Measurements from ENCODE around the gene METTL25B.
A peak's percentile ranks its signal among the peaks of the same experiment; 100 is the strongest.

METTL25B gene

DNA sequence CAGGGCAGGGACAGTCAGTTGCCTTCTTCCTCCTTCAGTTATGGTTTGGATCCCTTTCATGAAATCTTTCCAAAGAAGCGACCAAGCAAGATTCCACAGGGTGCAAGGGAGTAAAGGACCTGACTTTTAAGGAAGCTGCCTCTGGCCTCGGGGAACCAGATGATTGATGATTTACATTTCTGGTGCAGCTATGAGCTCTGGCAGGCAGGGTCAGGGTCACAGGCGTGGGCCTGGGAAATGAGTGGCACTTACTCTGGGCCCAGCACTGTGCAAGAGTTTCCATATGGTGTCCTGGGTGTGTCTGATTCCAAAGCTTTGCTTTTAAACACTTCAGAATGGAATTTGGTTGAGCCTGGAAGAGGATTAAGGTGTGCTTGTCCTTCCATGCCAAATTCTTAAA lies 15.6 kb upstream of the METTL25B start:
- Histone ChIP-seq H3K9ac (ENCODE audit: low read length) (no peak overlapping the region), H3K23ac (ENCODE audit: low read length) (no peak overlapping the region), H2BK120ac (ENCODE audit: low read depth, low read length) (no peak overlapping the region), H2BK15ac (replicated peaks; ENCODE audit: low read depth) (no peak overlapping the region), H2BK5ac (ENCODE audit: low read length) (no peak overlapping the region), H3K4me2 (ENCODE audit: low read length) (no peak overlapping the region), H3K56ac (ENCODE audit: low read length) (no peak overlapping the region), H4K5ac (ENCODE audit: low read length) (no peak overlapping the region), H3K4me1 (ENCODE audit: control insufficient read depth, low read depth, low read length) (peaks cover 24% of the 10 kb centered on the region), H4K8ac (ENCODE audit: low read depth, low read length) (no peak overlapping the region), H3K27me3 (ENCODE audit: insufficient read depth, low read length, poor library complexity) (no peaks in the 10 kb centered on the region), H3K18ac (ENCODE audit: low read length) (no peak overlapping the region), H3K4ac (ENCODE audit: low read depth, low read length) (no peak overlapping the region), H3K4me3 (ENCODE audit: low read length) (no peak overlapping the region), H2AK5ac (ENCODE audit: low read length) (no peak overlapping the region), H3K79me1 (ENCODE audit: low read length) (no peaks in the 10 kb centered on the region), H3K27ac (ENCODE audit: low read depth, low read length) (no peak overlapping the region), H3K36me3 (ENCODE audit: control insufficient read depth, insufficient read depth, low read length) (no peaks in the 10 kb centered on the region), H3K79me2 (ENCODE audit: control insufficient read depth, insufficient read depth, low read length) (no peaks in the 10 kb centered on the region)
- no CpG with 5 or more reads among the region's 3 CpGs for WGBS (ENCODE audit: extremely low coverage, insufficient coverage, low lambda C conversion rate)
- DNase-seq = no peak

DNA sequence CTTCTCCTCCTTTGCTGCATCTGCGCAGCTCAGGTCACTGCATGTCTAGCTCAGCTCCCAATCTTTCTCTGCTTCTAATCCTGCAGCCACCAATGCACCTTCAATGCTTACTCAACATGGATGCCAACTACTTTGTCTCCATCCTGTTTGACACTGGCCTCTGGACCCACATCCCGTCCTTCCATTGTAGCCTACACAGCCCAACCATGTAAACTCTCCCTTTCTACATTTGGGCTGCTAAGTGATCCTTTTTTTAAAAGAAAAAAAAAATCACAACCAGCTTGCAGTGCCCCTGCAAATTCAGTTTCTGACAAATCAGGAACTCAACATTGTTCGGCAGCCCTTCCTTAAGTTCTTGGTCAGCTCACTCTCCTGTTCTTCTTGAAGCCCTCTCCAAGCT lies 13.4 kb upstream of the METTL25B start:
- H2BK120ac ChIP-seq (ENCODE audit: low read depth, low read length) = no peak overlapping the region
- no peak overlapping the region for H4K5ac ChIP-seq (ENCODE audit: low read length)
- no peak overlapping the region for H3K9ac ChIP-seq (ENCODE audit: low read length)
- H3K36me3 ChIP-seq (ENCODE audit: control insufficient read depth, insufficient read depth, low read length) = no peaks in the 10 kb centered on the region
- H3K79me2 ChIP-seq (ENCODE audit: control insufficient read depth, insufficient read depth, low read length) = no peaks in the 10 kb centered on the region
- H3K27ac ChIP-seq (ENCODE audit: low read depth, low read length) = no peak overlapping the region
- no peaks in the 10 kb centered on the region for H3K79me1 ChIP-seq (ENCODE audit: low read length)
- no peak overlapping the region for H4K8ac ChIP-seq (ENCODE audit: low read depth, low read length)
- WGBS (ENCODE audit: extremely low coverage, insufficient coverage, low lambda C conversion rate) = no CpG with 5 or more reads among the region's 3 CpGs
- no peak overlapping the region for H2AK5ac ChIP-seq (ENCODE audit: low read length)
- H3K4me3 ChIP-seq (ENCODE audit: low read length) = no peak overlapping the region
- H3K4me2 ChIP-seq (ENCODE audit: low read length) = no peak overlapping the region
- no peak overlapping the region for H3K23ac ChIP-seq (ENCODE audit: low read length)
- H3K56ac ChIP-seq (ENCODE audit: low read length) = no peak overlapping the region
- no peak overlapping the region for H2BK15ac ChIP-seq (replicated peaks; ENCODE audit: low read depth)
- no peaks in the 10 kb centered on the region for H3K27me3 ChIP-seq (ENCODE audit: insufficient read depth, low read length, poor library complexity)
- DNase-seq = no peak
- no peak overlapping the region for H3K18ac ChIP-seq (ENCODE audit: low read length)
- H3K4ac ChIP-seq (ENCODE audit: low read depth, low read length) = no peak overlapping the region
- H3K4me1 ChIP-seq (ENCODE audit: control insufficient read depth, low read depth, low read length) = peaks cover 6% of the 10 kb centered on the region
- no peak overlapping the region for H2BK5ac ChIP-seq (ENCODE audit: low read length)

DNA sequence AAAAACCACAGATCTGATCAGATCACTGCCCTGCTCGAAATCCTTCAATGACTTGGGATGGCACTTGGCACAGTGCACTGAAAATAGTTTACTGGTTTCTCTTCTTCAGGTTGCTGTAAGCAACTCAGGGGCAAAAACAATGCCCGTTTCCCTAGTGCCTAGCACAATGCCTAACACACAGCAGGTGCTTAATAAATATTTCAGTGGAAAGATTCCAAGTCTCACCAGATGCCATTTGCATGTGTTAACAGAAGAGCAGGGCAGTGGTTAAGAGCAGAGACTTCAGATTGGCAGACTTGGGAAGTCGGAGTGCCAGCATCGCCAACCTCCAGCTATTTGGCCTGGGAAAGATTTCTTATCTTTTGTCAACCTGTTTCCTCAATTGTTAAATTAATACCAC lies 10.9 kb upstream of the METTL25B start:
- Histone ChIP-seq H4K5ac (ENCODE audit: low read length) (no peak overlapping the region), H3K79me1 (ENCODE audit: low read length) (no peaks in the 10 kb centered on the region), H2BK15ac (replicated peaks; ENCODE audit: low read depth) (no peak overlapping the region), H3K27me3 (ENCODE audit: insufficient read depth, low read length, poor library complexity) (no peaks in the 10 kb centered on the region), H3K4ac (ENCODE audit: low read depth, low read length) (no peak overlapping the region), H3K79me2 (ENCODE audit: control insufficient read depth, insufficient read depth, low read length) (no peaks in the 10 kb centered on the region), H3K56ac (ENCODE audit: low read length) (no peak overlapping the region), H3K9ac (ENCODE audit: low read length) (no peak overlapping the region), H3K27ac (ENCODE audit: low read depth, low read length) (no peak overlapping the region), H3K18ac (ENCODE audit: low read length) (no peak overlapping the region), H3K4me3 (ENCODE audit: low read length) (no peak overlapping the region), H4K8ac (ENCODE audit: low read depth, low read length) (no peak overlapping the region), H2BK120ac (ENCODE audit: low read depth, low read length) (no peak overlapping the region), H3K4me1 (ENCODE audit: control insufficient read depth, low read depth, low read length) (no peaks in the 10 kb centered on the region), H3K4me2 (ENCODE audit: low read length) (no peak overlapping the region), H2AK5ac (ENCODE audit: low read length) (no peak overlapping the region), H3K23ac (ENCODE audit: low read length) (no peak overlapping the region), H2BK5ac (ENCODE audit: low read length) (no peak overlapping the region), H3K36me3 (ENCODE audit: control insufficient read depth, insufficient read depth, low read length) (peaks cover 1% of the 10 kb centered on the region)
- no CpG with 5 or more reads among the region's 4 CpGs for WGBS (ENCODE audit: extremely low coverage, insufficient coverage, low lambda C conversion rate)
- DNase-seq = no peak

DNA sequence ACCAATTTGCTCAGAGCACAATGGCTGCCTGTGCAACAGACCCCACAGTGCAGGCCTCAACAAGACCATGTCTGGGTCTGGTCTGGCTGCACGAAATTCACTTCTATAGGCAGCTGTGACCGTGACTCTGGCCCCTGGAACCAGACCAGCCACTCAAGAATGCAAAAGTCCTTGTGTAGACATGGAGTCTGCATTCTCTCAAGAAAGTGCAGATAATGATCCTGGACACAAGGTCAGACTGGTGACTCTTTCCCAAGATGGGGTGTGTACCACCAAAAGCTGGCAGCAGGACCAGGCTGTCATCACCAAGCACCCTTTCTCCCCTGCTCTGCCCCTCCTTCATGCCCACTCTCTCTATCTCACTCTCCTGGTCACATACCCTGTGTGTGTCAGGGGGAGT lies 7.1 kb upstream of the METTL25B start:
- H3K9ac ChIP-seq (ENCODE audit: low read length) = no peak overlapping the region
- no peaks in the 10 kb centered on the region for H3K27me3 ChIP-seq (ENCODE audit: insufficient read depth, low read length, poor library complexity)
- no peak overlapping the region for H2BK120ac ChIP-seq (ENCODE audit: low read depth, low read length)
- H3K23ac ChIP-seq (ENCODE audit: low read length) = no peak overlapping the region
- peaks cover 7% of the 10 kb centered on the region for H3K4me1 ChIP-seq (ENCODE audit: control insufficient read depth, low read depth, low read length)
- H3K36me3 ChIP-seq (ENCODE audit: control insufficient read depth, insufficient read depth, low read length) = peaks cover 6% of the 10 kb centered on the region
- no peak overlapping the region for H3K27ac ChIP-seq (ENCODE audit: low read depth, low read length)
- H3K79me1 ChIP-seq (ENCODE audit: low read length) = peaks cover 23% of the 10 kb centered on the region
- no peak overlapping the region for H3K4me2 ChIP-seq (ENCODE audit: low read length)
- no peak overlapping the region for H3K4me3 ChIP-seq (ENCODE audit: low read length)
- no peak overlapping the region for H3K56ac ChIP-seq (ENCODE audit: low read length)
- no peak for DNase-seq
- H3K4ac ChIP-seq (ENCODE audit: low read depth, low read length) = no peak overlapping the region
- H3K79me2 ChIP-seq (ENCODE audit: control insufficient read depth, insufficient read depth, low read length) = peaks cover 30% of the 10 kb centered on the region
- WGBS (ENCODE audit: extremely low coverage, insufficient coverage, low lambda C conversion rate) = no CpG with 5 or more reads among the region's 2 CpGs
- no peak overlapping the region for H2AK5ac ChIP-seq (ENCODE audit: low read length)
- H2BK15ac ChIP-seq (replicated peaks; ENCODE audit: low read depth) = no peak overlapping the region
- no peak overlapping the region for H2BK5ac ChIP-seq (ENCODE audit: low read length)
- H4K8ac ChIP-seq (ENCODE audit: low read depth, low read length) = no peak overlapping the region
- no peak overlapping the region for H3K18ac ChIP-seq (ENCODE audit: low read length)
- H4K5ac ChIP-seq (ENCODE audit: low read length) = no peak overlapping the region

DNA sequence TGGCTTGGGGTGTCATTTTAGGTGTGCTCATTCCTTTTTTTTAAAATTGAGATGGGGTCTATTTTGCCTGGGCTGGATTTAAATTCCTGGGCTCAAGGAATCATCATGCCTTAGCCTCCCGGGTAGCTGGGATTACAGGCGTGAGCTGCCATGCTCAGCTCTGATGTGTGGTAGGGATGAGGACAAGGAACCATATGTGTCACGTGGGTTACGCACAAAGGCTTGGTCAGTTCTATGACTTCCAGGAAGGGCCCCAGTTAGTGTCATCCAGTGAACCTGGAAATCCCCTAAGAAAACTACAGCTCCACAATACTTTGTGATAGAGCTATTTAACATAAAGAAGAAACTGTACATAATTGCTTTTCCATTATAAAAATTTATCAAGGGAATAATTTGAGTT lies 6.7 kb upstream of the METTL25B start:
- Histone ChIP-seq H3K4me3 (ENCODE audit: low read length) (no peak overlapping the region), H3K4ac (ENCODE audit: low read depth, low read length) (no peak overlapping the region), H4K8ac (ENCODE audit: low read depth, low read length) (no peak overlapping the region), H2BK5ac (ENCODE audit: low read length) (no peak overlapping the region), H3K27me3 (ENCODE audit: insufficient read depth, low read length, poor library complexity) (no peaks in the 10 kb centered on the region), H3K4me2 (ENCODE audit: low read length) (no peak overlapping the region), H3K23ac (ENCODE audit: low read length) (no peak overlapping the region), H3K9ac (ENCODE audit: low read length) (no peak overlapping the region), H3K27ac (ENCODE audit: low read depth, low read length) (no peak overlapping the region), H3K18ac (ENCODE audit: low read length) (no peak overlapping the region), H2BK15ac (replicated peaks; ENCODE audit: low read depth) (no peak overlapping the region), H2BK120ac (ENCODE audit: low read depth, low read length) (no peak overlapping the region), H2AK5ac (ENCODE audit: low read length) (no peak overlapping the region), H3K56ac (ENCODE audit: low read length) (no peak overlapping the region), H3K79me2 (ENCODE audit: control insufficient read depth, insufficient read depth, low read length) (peaks cover 34% of the 10 kb centered on the region), H3K4me1 (ENCODE audit: control insufficient read depth, low read depth, low read length) (peaks cover 8% of the 10 kb centered on the region), H4K5ac (ENCODE audit: low read length) (no peak overlapping the region), H3K79me1 (ENCODE audit: low read length) (peaks cover 24% of the 10 kb centered on the region), H3K36me3 (ENCODE audit: control insufficient read depth, insufficient read depth, low read length) (peaks cover 6% of the 10 kb centered on the region)
- no CpG with 5 or more reads among the region's 4 CpGs for WGBS (ENCODE audit: extremely low coverage, insufficient coverage, low lambda C conversion rate)
- DNase-seq = no peak

DNA sequence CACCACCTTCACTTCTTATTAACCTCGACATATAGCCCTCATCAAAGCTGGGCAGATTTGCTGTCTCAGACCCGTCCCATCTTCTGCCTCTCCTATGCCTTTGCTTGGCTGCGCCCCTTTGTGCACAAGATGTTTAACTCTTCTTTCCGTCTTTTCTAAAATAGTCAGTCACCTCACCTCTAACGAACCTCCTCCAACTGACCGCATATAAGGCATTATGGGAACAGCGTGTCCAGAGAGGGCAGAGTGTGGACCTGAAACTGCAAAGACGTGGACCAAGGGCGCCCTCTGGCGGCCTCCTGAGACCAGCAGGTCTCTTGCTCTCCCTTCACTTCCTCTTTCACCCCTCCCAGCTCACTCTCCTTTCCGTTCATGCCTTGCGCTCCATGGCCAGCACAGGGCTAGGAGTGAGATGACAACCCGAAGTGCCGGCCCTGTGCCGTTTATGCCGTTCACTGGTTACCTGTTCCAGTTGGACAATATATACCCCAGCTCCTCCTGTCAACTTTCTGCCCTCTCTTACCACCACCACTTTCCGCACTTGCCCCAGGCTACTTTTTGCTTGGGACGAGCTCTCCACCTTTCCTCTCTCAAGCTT lies 2.5 kb upstream of the METTL25B start:
- no CpG with 5 or more reads among the region's 18 CpGs for WGBS (ENCODE audit: extremely low coverage, insufficient coverage, low lambda C conversion rate)
- peaks cover 6% of the 10 kb centered on the region for H3K36me3 ChIP-seq (ENCODE audit: control insufficient read depth, insufficient read depth, low read length)

More for the DNA sequence above, 2.5 kb upstream of the METTL25B start:
- Histone ChIP-seq H3K18ac (ENCODE audit: low read length) (no peak overlapping the region), H3K4me1 (ENCODE audit: control insufficient read depth, low read depth, low read length) (peaks cover 8% of the 10 kb centered on the region), H3K27me3 (ENCODE audit: insufficient read depth, low read length, poor library complexity) (no peaks in the 10 kb centered on the region), H3K9ac (ENCODE audit: low read length) (peak overlapping the region; percentile 69), H2BK120ac (ENCODE audit: low read depth, low read length) (no peak overlapping the region), H3K27ac (ENCODE audit: low read depth, low read length) (no peak overlapping the region), H3K79me1 (ENCODE audit: low read length) (peaks cover 35% of the 10 kb centered on the region), H4K8ac (ENCODE audit: low read depth, low read length) (no peak overlapping the region), H3K4me2 (ENCODE audit: low read length) (peak overlapping the region; percentile 90), H3K4me3 (ENCODE audit: low read length) (peak overlapping the region; percentile 14), H3K79me2 (ENCODE audit: control insufficient read depth, insufficient read depth, low read length) (peaks cover 54% of the 10 kb centered on the region), H2BK5ac (ENCODE audit: low read length) (no peak overlapping the region), H3K4ac (ENCODE audit: low read depth, low read length) (no peak overlapping the region), H2AK5ac (ENCODE audit: low read length) (no peak overlapping the region), H2BK15ac (replicated peaks; ENCODE audit: low read depth) (no peak overlapping the region), H3K56ac (ENCODE audit: low read length) (peak overlapping the region; percentile 83), H4K5ac (ENCODE audit: low read length) (no peak overlapping the region), H3K23ac (ENCODE audit: low read length) (no peak overlapping the region)
- DNase-seq = peak; percentile 91
